ENCODE measurements around the gene DNM1L. TPM values are rescaled to one million over a fixed set of nuclear protein-coding genes. Genes with fewer than 3 reads are reported as not detected.

The DNM1L gene
- total RNA-seq, 2 experiments from 2014 or later = 66.9 to 75.0 TPM

- CTCF ChIA-PET = no interaction called here
- POLR2A ChIA-PET = no interaction called here
Observed at GRCh38 chr12:32794281-32794680, 115.2 kb downstream of the DNM1L start.

Other genes starting within 250 kb of the DNM1L start
- 10 to 100 TPM; 28.6 to 37.4 TPM for gene YARS2, start 76.6 kb downstream of the DNM1L start, total RNA-seq
- under 1 TPM; 0.08 to 0.19 TPM for gene PKP2, start 217.5 kb downstream of the DNM1L start, total RNA-seq